Measurements from ENCODE around the gene GTPBP4. TPM values are rescaled to one million over a fixed set of nuclear protein-coding genes. Genes with fewer than 3 reads are reported as not detected.

GTPBP4 gene
- total and polyA plus RNA-seq, 2 of the 8 experiments (the other 6 are each of a cell fraction or from before 2014, with no cell fraction given) = 16.9 to 98.1 TPM

GRCh38 chr10:1034758-1035157 lies 46.5 kb downstream of the GTPBP4 start:
- DNase-seq (ENCODE audit: low read depth in 1 of 2, low spot score in 2 of 2) = no peak
- H3K4me3 ChIP-seq (ENCODE audit: extremely low read depth in 1 of 4, insufficient read depth in 2 of 4, low read depth in 3 of 4, low read length in 4 of 4) = no peak overlapping the region
- no peak for TF ChIP-seq YY1 (IDR thresholded peaks at IDR 0.05; ENCODE audit: low read depth, low read length)
- no peak for TF ChIP-seq CBX5 (IDR thresholded peaks at IDR 0.05; ENCODE audit: low read depth, low read length)
- no peak overlapping the region for H2BK5ac ChIP-seq (ENCODE audit: low read depth, low read length)
- H3K18ac ChIP-seq (ENCODE audit: extremely low read depth, low read length) = no peak overlapping the region
- H3K27ac ChIP-seq (ENCODE audit: low read depth, low read length) = no peak overlapping the region
- H4K91ac ChIP-seq (replicated peaks; ENCODE audit: insufficient read length, low read length) = no peak overlapping the region
- no peaks in the 10 kb centered on the region; a peak in 1 of 7 replicates for H3K4me1 ChIP-seq (replicated peaks in 1 of 4; ENCODE audit: control insufficient read depth in 3 of 4, insufficient read depth in 4 of 4, low read length in 3 of 4)
- peaks cover 0 to 4% (median 1%) of the 10 kb centered on the region in 4 experiments; a peak in 3 of 8 replicates for H3K36me3 ChIP-seq (ENCODE audit: control insufficient read depth in 2 of 4, insufficient read depth in 4 of 4, low read length in 3 of 4)
- H2AK5ac ChIP-seq (ENCODE audit: low read depth, low read length) = no peak overlapping the region
- ChIA-PET POLR2A (ENCODE audit: partially characterized antibody) (interaction anchor here (0.6 to 1.5 kb wide), 5 partner anchors 8 to 45 kb away, joined by 3 to 5 read pairs (median 4); partner anchors contain the start of gene IDI1), CTCF (ENCODE audit: partially characterized antibody) (no interaction called here)
- no peak overlapping the region for H3K4ac ChIP-seq (replicated peaks; ENCODE audit: insufficient read length, low read depth, low read length)
- no peak overlapping the region for H2BK15ac ChIP-seq (ENCODE audit: low read length)
- no peak overlapping the region for H4K5ac ChIP-seq (ENCODE audit: insufficient read length, low read depth, low read length)
- no peaks in the 10 kb centered on the region; the same call in 1 of the 2 replicates for H3K79me1 ChIP-seq (ENCODE audit: low read depth, low read length)
- no peak overlapping the region for H2BK20ac ChIP-seq (ENCODE audit: low read length)
- H3K56ac ChIP-seq (replicated peaks; ENCODE audit: insufficient read length, low read depth, low read length) = no peak overlapping the region
- H3K79me2 ChIP-seq (ENCODE audit: control insufficient read depth in 1 of 2, insufficient read depth in 2 of 2, low read length in 2 of 2) = no peaks in the 10 kb centered on the region
- no peak overlapping the region for H2BK12ac ChIP-seq (ENCODE audit: low read depth, low read length)
- no peaks in the 10 kb centered on the region for H3K9me3 ChIP-seq (ENCODE audit: insufficient read depth in 2 of 2, low read depth in 1 of 2, low read length in 1 of 2)
- FAIRE-seq = no peak
- 97% methylated on average over 3 of the region's 3 CpGs; no CpG with 5 or more reads in 1 of the 2 experiments for WGBS, 2 experiments (ENCODE audit: extremely low coverage in 1 of 2, insufficient coverage in 1 of 2, insufficient read length in 1 of 2, insufficient replicate concordance in 2 of 2, low coverage in 1 of 2, low lambda C conversion rate in 2 of 2, missing lambda C conversion rate in 1 of 2)
- H2AFZ ChIP-seq (ENCODE audit: low read length) = no peak overlapping the region
- H4K20me1 ChIP-seq (replicated peaks in 1 of 2; ENCODE audit: control insufficient read depth in 1 of 2, insufficient read depth in 2 of 2, low read length in 2 of 2) = peaks cover 0 to 4% of the 10 kb centered on the region in 2 experiments
- no peak overlapping the region for H4K8ac ChIP-seq (ENCODE audit: extremely low read depth, insufficient read depth, low read length)
- no peaks in the 10 kb centered on the region for H3K27me3 ChIP-seq (replicated peaks in 1 of 4; ENCODE audit: control insufficient read depth in 3 of 4, extremely low read depth in 1 of 4, insufficient read depth in 3 of 4, low read length in 3 of 4)
- H3K23me2 ChIP-seq (ENCODE audit: low read depth, low read length) = no peaks in the 10 kb centered on the region
- H3K9ac ChIP-seq (replicated peaks in 1 of 4; ENCODE audit: extremely low read depth in 1 of 4, low read depth in 3 of 4, low read length in 3 of 4) = no peak overlapping the region
- no peak overlapping the region for H3K4me2 ChIP-seq (ENCODE audit: insufficient read depth in 1 of 2, low read depth in 2 of 2, low read length in 2 of 2)
- no peak overlapping the region for H3K23ac ChIP-seq (ENCODE audit: insufficient read length)
- H3K14ac ChIP-seq (ENCODE audit: insufficient read length) = no peak overlapping the region
- no peak overlapping the region for H2BK120ac ChIP-seq (replicated peaks; ENCODE audit: low read depth, low read length)

Measured in H1 (cell line).